Astrocyte of the spinal cord (primary cell): ENCODE results near the gene TESMIN.
A peak's percentile ranks its signal among the peaks of the same experiment; 100 is the strongest.

Experiments used
- DNase-seq: peaks from one replicate; pipeline ENCODE4 v3.0.0; 2011; ENCODE audit warnings: low read depth, low spot score
- H3K4me3 ChIP-seq: 2 replicates; pipeline ENCODE4 v1.5.1; 2011; ENCODE audit warnings: low read depth, mild to moderate bottlenecking, low read length, moderate library complexity
- CTCF ChIP-seq: IDR thresholded peaks from 2 replicates; pipeline ENCODE4 v1.5.1; 2012; ENCODE audit warnings: low read depth, mild to moderate bottlenecking, low read length, inconsistent platforms
- in situ Hi-C: cut with HindIII; loops from 2 replicates; pipeline ENCODE4 v1.10.0; 2017; ENCODE audit warnings: low sequenced_read_pairs

TESMIN gene

GRCh38 chr11:68683536-68684384 lies 67.6 kb downstream of the TESMIN start:
- in situ Hi-C loops = no loop called here
- H3K4me3 ChIP-seq = no peak overlapping the region
- no peak for TF ChIP-seq CTCF
- DNase-seq = no peak

GRCh38 chr11:68683121-68683520 lies 68.2 kb downstream of the TESMIN start:
- DNase-seq = no peak
- no peak for TF ChIP-seq CTCF
- in situ Hi-C loops = no loop called here
- H3K4me3 ChIP-seq = no peak overlapping the region

- no peak overlapping the region for H3K4me3 ChIP-seq
- DNase-seq = no peak
- TF ChIP-seq CTCF = no peak
- in situ Hi-C loops = no loop called here
Measured at GRCh38 chr11:68682531-68682961, 68.8 kb downstream of the TESMIN start.

- no peak for TF ChIP-seq CTCF
- no peak for DNase-seq
- H3K4me3 ChIP-seq = no peak overlapping the region
- in situ Hi-C loops = no loop called here
Measured at GRCh38 chr11:68680541-68681231, 70.6 kb downstream of the TESMIN start.

- in situ Hi-C loops = no loop called here
- TF ChIP-seq CTCF = no peak
- no peak for DNase-seq
- no peak overlapping the region for H3K4me3 ChIP-seq
Measured at GRCh38 chr11:68678031-68678441, 73.3 kb downstream of the TESMIN start.

- in situ Hi-C loops = no loop called here
- no peak overlapping the region for H3K4me3 ChIP-seq
- no peak for TF ChIP-seq CTCF
- peak; percentile 91 for DNase-seq
Measured at GRCh38 chr11:68677432-68677831, 73.9 kb downstream of the TESMIN start.
